Suprapubic skin (tissue), 3 donors: ENCODE results near the gene CPEB2.

Experiments used
- CTCF ChIP-seq, 2 donors: fragments of 200-600 bp in 1 of 2; fragments of 450-650 bp in 1 of 2; sonication (generic) in 1 of 2; IDR thresholded peaks; one replicate each; pipeline ENCODE4 v1.5.1; 2016 to 2019; ENCODE audit warnings: antibody characterized with exemption in 2 of 2, mild to moderate bottlenecking in 1 of 2, moderate library complexity in 1 of 2
- EP300 ChIP-seq: sonication (generic); formaldehyde crosslinking; IDR thresholded peaks from one replicate; pipeline ENCODE4 v1.6.1; 2017; ENCODE audit warnings: antibody characterized with exemption

GRCh38 chr4:15054541-15054940 is 52.3 kb downstream of the CPEB2 start:
- TF ChIP-seq CTCF (IDR thresholded peaks at IDR 0.05) (no peak), EP300 (no peak)
